NCI-H2227 (cell line): ENCODE results near the gene CD300H.
A peak's percentile ranks its signal among the peaks of the same experiment; 100 is the strongest.
"Not testable (repeated sequence)": the region's sequence is repeated elsewhere in the genome, so short reads cannot be mapped to it uniquely, and the experiment has no call there.

Experiments
- DNase-seq: peaks from one replicate; lab custom pipeline; 2025; ENCODE audit not compliant: unreplicated experiment; lab: John Stamatoyannopoulos, UW

Gene CD300H

GRCh38 chr17:74585711-74586110, 18.4 kb upstream of the CD300H start:
- DNase-seq: no peak

DNA sequence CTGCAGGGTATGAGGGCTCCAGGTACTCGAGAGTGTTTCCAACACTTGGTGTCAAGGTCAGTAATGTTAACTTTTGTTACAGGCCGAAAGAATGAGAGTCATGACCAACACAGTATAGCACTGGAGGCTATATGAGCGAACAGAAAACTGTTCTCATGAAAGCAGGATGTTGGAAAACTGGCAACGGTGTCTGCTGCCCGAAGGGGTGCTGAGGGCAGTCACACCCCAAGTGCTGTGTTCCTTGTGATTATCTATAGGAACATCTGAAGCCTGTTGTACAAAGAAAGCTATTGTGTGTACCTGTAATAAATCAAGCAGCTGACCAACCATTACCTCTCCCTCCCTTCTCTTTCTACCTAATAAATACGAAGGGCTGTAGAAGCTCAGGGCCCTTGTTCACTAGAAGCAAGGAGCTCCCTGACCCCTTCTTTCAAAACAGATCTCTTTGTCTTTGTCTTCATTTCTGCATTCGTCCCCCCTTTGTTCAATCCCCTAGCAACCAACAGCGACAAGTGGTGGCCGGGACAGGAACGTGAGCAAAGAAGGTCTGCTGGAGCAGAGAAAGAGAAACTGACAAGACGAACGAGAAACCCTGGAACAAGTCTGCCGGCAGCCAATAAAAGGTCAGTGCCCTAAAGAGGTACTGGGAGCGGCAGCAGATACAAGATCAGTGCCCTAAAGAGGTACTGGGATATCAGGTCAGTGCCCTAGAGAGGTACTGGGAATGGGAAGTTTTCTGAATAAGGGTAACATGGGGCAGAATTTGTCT, 17.2 kb upstream of the CD300H start:
- no peak for DNase-seq

DNA sequence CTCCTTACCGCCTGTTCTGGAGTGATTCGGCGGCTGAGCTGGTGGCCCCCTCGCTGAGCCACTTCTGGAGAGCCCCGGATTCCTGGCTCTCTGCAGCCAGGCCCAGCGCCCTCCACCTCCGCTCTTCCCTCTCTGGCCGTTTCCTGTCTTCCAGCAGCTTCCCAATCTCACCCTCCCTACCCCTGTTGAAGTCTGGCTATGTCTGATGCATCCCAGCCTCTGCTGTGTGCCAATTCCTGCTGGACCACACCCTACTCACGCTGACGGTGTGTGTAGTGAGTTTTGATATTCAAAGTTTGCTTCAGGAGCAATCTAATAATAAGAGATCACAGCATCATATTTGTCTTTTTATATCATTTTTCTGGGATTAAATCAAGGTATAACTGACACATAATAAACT, 15.3 kb upstream of the CD300H start:
- DNase-seq: no peak

DNA sequence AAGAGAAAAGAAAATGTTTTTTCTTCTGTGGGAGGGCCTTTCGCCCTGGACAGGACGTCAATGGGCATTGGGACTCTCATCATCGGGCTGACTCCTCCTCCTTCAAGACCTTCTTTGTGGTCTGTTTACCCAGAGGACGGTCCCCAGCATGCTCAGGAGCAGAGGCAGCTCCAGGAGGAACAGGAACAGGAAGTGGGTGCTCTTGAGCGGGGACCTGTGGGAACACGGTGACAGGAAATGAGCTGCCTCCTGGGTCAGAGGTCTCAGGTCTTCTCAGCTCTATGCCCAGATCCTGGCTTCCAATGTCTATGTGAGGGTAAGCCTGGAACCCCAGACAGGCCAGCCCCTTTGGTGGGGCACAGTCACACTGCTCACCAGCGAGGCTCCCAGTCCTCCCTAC, 12.6 kb upstream of the CD300H start:
- no peak for DNase-seq

- no peak for DNase-seq
These were observed 11.7 kb upstream of the CD300H start for GRCh38 chr17:74578979-74579378.

- DNase-seq: no peak
These were observed 7.3 kb upstream of the CD300H start for GRCh38 chr17:74574489-74575142.

GRCh38 chr17:74573635-74574034, 6.3 kb upstream of the CD300H start:
- not testable (repeated sequence) for DNase-seq

- DNase-seq: no peak
These were observed 5.9 kb upstream of the CD300H start for GRCh38 chr17:74573169-74573568.

DNA sequence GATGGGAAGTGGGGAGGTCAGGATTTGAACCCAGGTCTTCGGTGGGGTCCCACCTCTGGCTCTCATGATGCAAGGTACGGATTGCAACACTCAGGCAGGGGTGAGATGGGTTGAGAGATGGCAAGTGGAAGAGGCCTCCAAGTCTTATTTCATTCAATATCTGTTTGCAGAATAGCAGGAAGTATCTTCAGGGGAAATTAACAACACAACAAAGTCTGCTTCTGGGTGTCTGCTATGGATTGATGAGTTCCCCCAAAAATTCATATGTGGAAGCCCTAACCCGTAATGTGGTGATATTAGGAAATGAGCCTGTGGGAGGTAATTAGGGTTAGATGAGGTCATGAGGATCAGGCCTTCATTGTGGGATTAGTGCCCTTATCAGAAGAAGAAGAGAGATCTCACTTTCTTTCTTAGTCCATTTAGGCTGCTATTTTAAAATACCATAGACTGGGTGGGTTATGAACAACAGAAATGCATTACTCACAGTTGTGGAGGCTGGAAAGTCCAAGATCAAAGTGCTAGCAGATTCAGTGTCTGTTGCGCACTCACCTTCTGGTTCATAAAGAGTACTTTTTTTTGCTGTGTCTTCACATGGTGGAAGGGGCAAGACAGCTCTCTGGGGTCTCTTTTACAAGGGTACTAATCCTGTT, 4.4 kb upstream of the CD300H start:
- DNase-seq: no peak

GRCh38 chr17:74569020-74570003, 2.0 kb upstream of the CD300H start:
- peak; percentile 9 for DNase-seq

- DNase-seq: no peak
These were observed 981 bp upstream of the CD300H start for GRCh38 chr17:74568106-74568873.

- DNase-seq: no peak
These were observed 1.1 kb downstream of the CD300H start for GRCh38 chr17:74566132-74566753.

- no peak for DNase-seq
These were observed 2.2 kb downstream of the CD300H start for GRCh38 chr17:74565126-74565525.

DNA sequence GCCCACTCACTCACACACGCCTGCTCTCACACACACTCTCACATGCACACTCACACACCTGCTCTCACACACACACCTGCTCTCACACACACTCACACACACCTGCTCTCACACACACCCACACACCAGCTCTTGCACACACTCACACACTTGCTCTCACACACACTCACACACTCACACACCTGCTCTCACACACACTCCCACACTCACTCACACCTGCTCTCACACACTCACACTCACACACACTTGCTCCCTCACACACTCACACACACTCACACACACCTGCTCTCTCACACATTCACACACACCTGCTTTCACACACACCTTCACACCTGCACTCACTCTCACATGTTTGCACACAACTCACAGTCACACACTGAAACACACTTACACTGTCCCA, 4.0 kb downstream of the CD300H start:
- no peak for DNase-seq

DNA sequence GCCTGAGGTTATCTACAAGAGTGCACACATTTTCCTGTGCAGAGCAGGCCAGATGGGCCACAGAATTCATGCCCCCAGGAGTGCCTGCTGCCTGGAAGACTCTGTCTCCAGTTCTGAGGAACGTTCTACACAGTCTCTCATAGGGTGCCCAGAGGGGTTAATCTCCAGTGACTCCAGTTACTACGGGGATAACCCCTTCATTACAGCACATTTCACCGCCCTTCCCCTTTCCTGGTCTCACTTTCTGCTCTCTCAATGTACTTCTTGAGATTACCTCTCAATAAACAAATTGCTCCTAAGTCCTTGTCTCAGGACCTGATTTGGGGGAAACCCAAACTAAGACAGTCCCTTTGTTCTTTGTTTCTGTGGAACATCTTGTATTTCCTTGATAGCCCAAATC, 5.7 kb downstream of the CD300H start:
- no peak for DNase-seq

DNA sequence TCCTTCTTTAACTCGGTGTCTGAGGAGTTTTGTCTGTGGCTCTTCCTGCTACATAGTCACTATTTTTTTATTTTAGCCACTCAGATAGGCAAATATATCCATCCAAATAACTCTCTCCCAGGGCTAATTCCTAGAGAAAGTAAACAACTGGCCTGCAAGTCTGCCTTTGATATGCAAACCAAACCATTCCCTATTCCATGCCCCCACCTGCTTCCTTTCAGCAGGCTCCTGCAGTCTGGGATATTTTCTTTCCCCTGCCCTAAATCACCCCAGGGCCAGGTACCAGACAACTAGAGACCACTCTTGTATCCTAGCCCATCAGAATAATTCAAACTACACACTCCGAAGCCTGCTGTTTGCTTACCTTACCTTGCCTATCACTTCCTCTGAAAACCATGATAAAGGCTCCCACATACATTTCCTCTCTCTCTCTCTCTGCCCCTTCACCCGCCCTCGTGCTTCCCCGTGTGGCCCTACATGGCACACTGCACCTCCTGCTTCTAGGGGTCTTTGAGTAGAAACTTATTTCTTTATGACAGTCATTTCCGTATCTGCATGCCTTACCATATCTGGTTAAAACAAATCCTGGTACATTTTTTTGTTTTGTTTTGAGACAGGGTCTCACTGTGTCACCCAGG, 8.3 kb downstream of the CD300H start:
- no peak for DNase-seq

GRCh38 chr17:74558402-74558801, 8.9 kb downstream of the CD300H start:
- DNase-seq: not testable (repeated sequence)

DNA sequence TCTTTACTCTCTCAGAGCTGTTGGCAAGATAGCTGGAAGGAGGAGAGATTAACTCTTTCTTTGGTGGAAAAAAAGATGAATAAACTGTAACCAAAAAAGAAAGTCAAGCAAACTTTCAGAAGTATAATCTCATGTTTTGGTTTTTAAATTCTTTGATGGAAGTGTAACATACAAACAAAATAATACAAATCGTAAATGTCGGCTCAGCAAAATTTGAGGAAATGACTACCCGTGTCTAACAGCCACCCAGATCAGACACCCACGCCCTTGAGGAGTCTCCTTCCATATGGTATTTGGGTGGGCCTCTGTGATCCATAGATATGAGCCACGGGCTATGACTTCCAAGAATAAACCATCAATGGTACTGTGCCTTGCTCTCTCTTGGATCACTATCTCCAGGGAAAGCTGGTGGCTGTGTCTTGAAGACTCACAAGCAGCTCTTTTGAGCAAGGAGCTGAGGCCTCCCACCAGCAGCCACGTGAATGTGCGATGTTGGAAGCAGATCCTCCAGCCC, 11.8 kb downstream of the CD300H start:
- DNase-seq: no peak

GRCh38 chr17:74554909-74555308, 12.4 kb downstream of the CD300H start:
- no peak for DNase-seq
